HCT116 (cell line): Measurements from ENCODE around the gene GMDS. TPM values are rescaled to one million over a fixed set of nuclear protein-coding genes. Genes with fewer than 3 reads are reported as not detected.

Source experiments
- ATAC-seq: fragments of 200-7000 bp; cut with Tn5 transposase; 2 replicates; pipeline ENCODE4 v1.9.1; 2020; ENCODE audit warnings: mild to moderate bottlenecking, moderate library complexity
- BruUV-seq: library from RNA; stranded (reverse); fragments of 400-500 nt; replicated peaks from 2 replicates; lab custom pipeline; 2021; lab: Mats Ljungman, UMichigan
- CTCF ChIA-PET: fragments of 300-600 bp; sonication (Branson Sonifier 250); formaldehyde crosslinking; loops from one replicate; lab custom pipeline; 2021; ENCODE audit warnings: antibody characterized with exemption; lab: Charles Lee
- POLR2A ChIA-PET: fragments of 300-600, 350-600 bp; sonication (Branson Sonifier 250); formaldehyde crosslinking; loops from one replicate; lab custom pipeline; 2021; ENCODE audit warnings: antibody characterized with exemption; lab: Charles Lee
- RAD21 ChIA-PET, 2 experiments: fragments of 300-600 bp; sonication (Branson Sonifier 250); formaldehyde crosslinking; loops; one replicate each; lab custom pipeline; 2023; ENCODE audit warnings: low total read pairs in 2 of 2; ENCODE audit not compliant: uncharacterized antibody in 2 of 2, unreplicated experiment in 2 of 2, low non-redundant PET in 1 of 2; lab: Charles Lee
- DNase-seq: peaks from one replicate; pipeline ENCODE4 v3.0.0-alpha.2; 2010; ENCODE audit warnings: low read depth, low spot score
- H2AFZ ChIP-seq: fragments of 200-600 bp; shearing (Covaris generic), sonication (generic); 2 replicates; pipeline ENCODE4 v1.6.1; 2017; ENCODE audit warnings: low read depth, mixed run types, mixed read lengths, antibody characterized with exemption, low read length; ENCODE audit not compliant: poor library complexity, severe bottlenecking
- H3K27ac ChIP-seq: 2 replicates; pipeline ENCODE4 v1.5.1; 2012; ENCODE audit warnings: low read depth, low read length
- H3K27me3 ChIP-seq: fragments of 200-600 bp; sonication (generic); 2 replicates; pipeline ENCODE4 v1.6.1; 2016; ENCODE audit warnings: mixed run types, low read length, mixed read lengths; ENCODE audit not compliant: insufficient read depth
- H3K36me3 ChIP-seq, 2 experiments: fragments of 200-500 bp in 1 of 2; fragments of 200-600 bp in 1 of 2; sonication (Bioruptor generic) in 1 of 2; sonication (generic) in 1 of 2; 2 replicates each; pipeline versions ENCODE4 v1.5.1 to v1.6.1; 2014 to 2016; ENCODE audit warnings: low read length in 2 of 2, inconsistent platforms in 1 of 2, mixed read lengths in 1 of 2, mixed run types in 1 of 2; ENCODE audit not compliant: insufficient read depth in 2 of 2, control insufficient read depth in 1 of 2
- H3K4me1 ChIP-seq, 2 experiments: fragments of 200-600 bp in 1 of 2; sonication (generic) in 1 of 2; 2 replicates each; pipeline versions ENCODE4 v1.5.1 to v1.6.1; 2012 to 2017; ENCODE audit warnings: low read length in 2 of 2, inconsistent platforms in 1 of 2, mild to moderate bottlenecking in 1 of 2, mixed read lengths in 1 of 2, mixed run types in 1 of 2, moderate library complexity in 1 of 2; ENCODE audit not compliant: insufficient read depth in 2 of 2, control insufficient read depth in 1 of 2
- H3K4me2 ChIP-seq: fragments of 200-600 bp; sonication (generic); 2 replicates; pipeline ENCODE4 v1.6.1; 2017; ENCODE audit warnings: mixed run types, low read length, mixed read lengths
- H3K4me3 ChIP-seq, 2 experiments: fragments of 200-600 bp in 1 of 2; sonication (generic) in 1 of 2; replicated peaks in 1 of 2; 2 replicates each; pipeline ENCODE4 v1.5.1; 2011 to 2016; ENCODE audit warnings: low read length in 2 of 2, control low read depth in 1 of 2, low read depth in 1 of 2, mild to moderate bottlenecking in 1 of 2, mixed read lengths in 1 of 2, mixed run types in 1 of 2
- H3K79me2 ChIP-seq: fragments of 200-600 bp; sonication (generic); 2 replicates; pipeline ENCODE4 v1.6.1; 2017; ENCODE audit warnings: mild to moderate bottlenecking, mixed run types, low read length, moderate library complexity, mixed read lengths; ENCODE audit not compliant: insufficient read depth
- H3K9ac ChIP-seq: fragments of 200-600 bp; sonication (generic); 2 replicates; pipeline ENCODE4 v1.6.1; 2016; ENCODE audit warnings: low read length, mixed read lengths
- H3K9me2 ChIP-seq: fragments of 200-600 bp; sonication (generic), shearing (Covaris generic); 2 replicates; pipeline ENCODE4 v1.6.1; 2017; ENCODE audit warnings: mixed run types, mild to moderate bottlenecking, moderate library complexity; ENCODE audit not compliant: insufficient read depth
- H3K9me3 ChIP-seq, 2 experiments: fragments of 200-500 bp in 1 of 2; fragments of 200-600 bp in 1 of 2; sonication (Bioruptor generic) in 1 of 2; sonication (generic) in 1 of 2; 2 replicates each; pipeline ENCODE4 v1.6.1; 2014 to 2017; ENCODE audit warnings: low read length in 2 of 2, mixed read lengths in 2 of 2, inconsistent platforms in 1 of 2, low read depth in 1 of 2, mild to moderate bottlenecking in 1 of 2, mixed run types in 1 of 2, moderate library complexity in 1 of 2; ENCODE audit not compliant: control insufficient read depth in 1 of 2, insufficient read depth in 1 of 2
- H4K20me1 ChIP-seq: fragments of 200-600 bp; sonication (generic), shearing (Covaris generic); 2 replicates; pipeline ENCODE4 v1.6.1; 2017; ENCODE audit warnings: mixed run types, mild to moderate bottlenecking, moderate library complexity; ENCODE audit not compliant: insufficient read depth
- ATF3 ChIP-seq: IDR thresholded peaks from 2 replicates; pipeline ENCODE4 v1.6.1; 2012
- CEBPB ChIP-seq: IDR thresholded peaks from 2 replicates; pipeline ENCODE4 v1.6.1; 2012; ENCODE audit warnings: low read depth
- ELF1 ChIP-seq: IDR thresholded peaks from 2 replicates; pipeline ENCODE4 v1.6.1; 2012; ENCODE audit warnings: low read depth, borderline replicate concordance
- EZH2phosphoT487 ChIP-seq: fragments of 200-600 bp; IDR thresholded peaks from 2 replicates; pipeline ENCODE4 v1.6.1; 2018; ENCODE audit warnings: antibody characterized with exemption, borderline replicate concordance
- FOSL1 ChIP-seq: IDR thresholded peaks from 2 replicates; pipeline ENCODE4 v1.6.1; 2012; ENCODE audit warnings: low read depth
- JUND ChIP-seq: IDR thresholded peaks from 2 replicates; pipeline ENCODE4 v1.6.1; 2012
- POLR2A ChIP-seq: IDR thresholded peaks from 2 replicates; pipeline ENCODE4 v1.7.0; 2011; ENCODE audit warnings: borderline replicate concordance; ENCODE audit not compliant: insufficient read depth, insufficient read length; ENCODE audit errors: extremely low read depth
- POLR2AphosphoS5 ChIP-seq: IDR thresholded peaks from 2 replicates; pipeline ENCODE4 v1.6.1; 2011; ENCODE audit warnings: mild to moderate bottlenecking, low read depth, low read length, moderate library complexity
- SIN3A ChIP-seq: IDR thresholded peaks from 2 replicates; pipeline ENCODE4 v1.6.1; 2012; ENCODE audit warnings: low read depth
- TCF7L2 ChIP-seq: IDR thresholded peaks from 2 replicates; pipeline ENCODE4 v1.7.0; 2011; ENCODE audit warnings: borderline replicate concordance, inconsistent platforms; ENCODE audit not compliant: insufficient read depth, insufficient read length; ENCODE audit errors: extremely low read depth
- YY1 ChIP-seq: IDR thresholded peaks from 2 replicates; pipeline ENCODE4 v1.6.1; 2011; ENCODE audit warnings: low read length, low read depth, moderate library complexity, mild to moderate bottlenecking; ENCODE audit not compliant: insufficient replicate concordance; ENCODE audit errors: extremely low read depth
- ZNF274 ChIP-seq: fragments of 200-500 bp; sonication (Bioruptor generic); IDR thresholded peaks from 2 replicates; pipeline ENCODE4 v1.6.1; 2014; ENCODE audit warnings: mild to moderate bottlenecking, low read depth, low read length, inconsistent platforms
- intact Hi-C: fragments of 100-400 bp; cut with micrococcal nuclease; formaldehyde crosslinking; loops from 2 replicates; pipeline ENCODE4 v1.10.0; 2022
- total RNA-seq: library from RNA; stranded (reverse); gene quantifications from one replicate; pipeline ENCODE4 v1.2.1, GENCODE V29; 2021; ENCODE audit not compliant: unreplicated experiment

Gene GMDS
- total RNA-seq, 1 experiment from 2014 or later: 34.4 TPM

- no peaks in the 10 kb centered on the region for H4K20me1 ChIP-seq
- H3K9me2 ChIP-seq: no peaks in the 10 kb centered on the region
- BruUV-seq: no TSS peak
- H3K4me2 ChIP-seq: no peak overlapping the region
- H3K4me3 ChIP-seq: no peak overlapping the region
- no peaks in the 10 kb centered on the region for H3K79me2 ChIP-seq
- ChIA-PET CTCF (no interaction called here), POLR2A (no interaction called here), RAD21 (no interaction called here)
- H2AFZ ChIP-seq: no peak overlapping the region
- no peak overlapping the region for H3K27ac ChIP-seq
- no peaks in the 10 kb centered on the region for H3K9me3 ChIP-seq
- TF ChIP-seq JUND (no peak), YY1 (no peak), SIN3A (no peak), POLR2A (no peak), ATF3 (no peak), ZNF274 (no peak), FOSL1 (no peak), TCF7L2 (no peak), POLR2AphosphoS5 (no peak), ELF1 (no peak), CEBPB (no peak), EZH2phosphoT487 (no peak)
- ATAC-seq: no peak
- H3K27me3 ChIP-seq: no peaks in the 10 kb centered on the region
- no peak for DNase-seq
- peaks cover 19 to 26% of the 10 kb centered on the region in 2 experiments; a peak in 3 of 4 replicates for H3K4me1 ChIP-seq
- intact Hi-C loops: no loop called here
- H3K36me3 ChIP-seq: no peaks in the 10 kb centered on the region
- H3K9ac ChIP-seq: no peak overlapping the region
Observed at GRCh38 chr6:1778686-1779235, 466.6 kb downstream of the GMDS start.
